Smooth muscle cell (in vitro differentiated cells): Measurements from ENCODE around the gene CRKL. TPM values are rescaled to one million over a fixed set of nuclear protein-coding genes. Genes with fewer than 3 reads are reported as not detected.
"Not testable (repeated sequence)": the region's sequence is repeated elsewhere in the genome, so short reads cannot be mapped to it uniquely, and the experiment has no call there.

Source experiments
- DNase-seq: peaks from one replicate; lab custom pipeline; 2025; ENCODE audit not compliant: unreplicated experiment; lab: John Stamatoyannopoulos, UW
- H2AFZ ChIP-seq: fragments of 200-600 bp; sonication (generic); 2 replicates; pipeline ENCODE4 v1.6.0; 2016; ENCODE audit warnings: antibody characterized with exemption, low read depth, mild to moderate bottlenecking
- H3F3A ChIP-seq: fragments of 200-600 bp; sonication (generic); 2 replicates; pipeline ENCODE4 v1.6.0; 2017; ENCODE audit warnings: antibody characterized with exemption, low read depth
- H3K27ac ChIP-seq: fragments of 200-600 bp; sonication (generic); 2 replicates; pipeline ENCODE4 v1.5.1; 2016; ENCODE audit warnings: low read depth, mild to moderate bottlenecking
- H3K27me3 ChIP-seq: fragments of 200-600 bp; sonication (generic); 2 replicates; pipeline ENCODE4 v1.6.1; 2016; ENCODE audit warnings: low read depth, mild to moderate bottlenecking
- H3K36me3 ChIP-seq: fragments of 200-600 bp; sonication (generic); 2 replicates; pipeline ENCODE4 v1.5.1; 2016; ENCODE audit warnings: low read depth
- H3K4me1 ChIP-seq: fragments of 200-600 bp; sonication (generic); 2 replicates; pipeline ENCODE4 v1.5.1; 2016; ENCODE audit warnings: low read depth
- H3K4me2 ChIP-seq: fragments of 200-600 bp; sonication (generic); 2 replicates; pipeline ENCODE4 v1.6.0; 2016; ENCODE audit warnings: mild to moderate bottlenecking
- H3K4me3 ChIP-seq: fragments of 200-600 bp; sonication (generic); 2 replicates; pipeline ENCODE4 v1.5.1; 2016; ENCODE audit warnings: mild to moderate bottlenecking
- H3K79me2 ChIP-seq: fragments of 200-600 bp; sonication (generic); 2 replicates; pipeline ENCODE4 v1.6.0; 2016; ENCODE audit warnings: low read depth, mild to moderate bottlenecking
- H3K9ac ChIP-seq: fragments of 200-600 bp; sonication (generic); 2 replicates; pipeline ENCODE4 v1.6.0; 2016; ENCODE audit warnings: low read depth
- H3K9me3 ChIP-seq: fragments of 200-600 bp; sonication (generic); replicated peaks from 2 replicates; pipeline ENCODE4 v1.5.1; 2016; ENCODE audit warnings: low read depth
- H4K20me1 ChIP-seq: fragments of 200-600 bp; sonication (generic); 2 replicates; pipeline ENCODE4 v1.6.0; 2016; ENCODE audit warnings: low read depth
- WGBS: methylation state at CpG from one replicate; pipeline ENCODE4 v1.1.7; 2016; ENCODE audit warnings: low lambda C conversion rate; 5-methylcytosine and 5-hydroxymethylcytosine counted together
- polyA plus RNA-seq: library from polyadenylated mRNA; unstranded; fragments of >200 nt; fragmentation: Nextera tagmentation; extraction: Ambion mirVana; gene quantifications from 2 replicates; pipeline ENCODE4 v1.2.1, GENCODE V29; 2016
- total RNA-seq: library from RNA; depleted of rRNA; stranded (reverse); fragments of >200 nt; gene quantifications from 2 replicates; pipeline ENCODE4 v1.2.3, GENCODE V29; 2014
- TF ChIP-seq, protein P1 (sequence below): fragments of 200-600 bp; sonication (generic); IDR thresholded peaks from 2 replicates; pipeline ENCODE4 v1.5.1; 2017; ENCODE audit warnings: borderline replicate concordance, mild to moderate bottlenecking, antibody characterized with exemption; ENCODE audit not compliant: insufficient read depth, poor library complexity, severe bottlenecking

CRKL gene
- total and polyA plus RNA-seq, 2 experiments from 2014 or later: 26.6 to 40.9 TPM

DNA sequence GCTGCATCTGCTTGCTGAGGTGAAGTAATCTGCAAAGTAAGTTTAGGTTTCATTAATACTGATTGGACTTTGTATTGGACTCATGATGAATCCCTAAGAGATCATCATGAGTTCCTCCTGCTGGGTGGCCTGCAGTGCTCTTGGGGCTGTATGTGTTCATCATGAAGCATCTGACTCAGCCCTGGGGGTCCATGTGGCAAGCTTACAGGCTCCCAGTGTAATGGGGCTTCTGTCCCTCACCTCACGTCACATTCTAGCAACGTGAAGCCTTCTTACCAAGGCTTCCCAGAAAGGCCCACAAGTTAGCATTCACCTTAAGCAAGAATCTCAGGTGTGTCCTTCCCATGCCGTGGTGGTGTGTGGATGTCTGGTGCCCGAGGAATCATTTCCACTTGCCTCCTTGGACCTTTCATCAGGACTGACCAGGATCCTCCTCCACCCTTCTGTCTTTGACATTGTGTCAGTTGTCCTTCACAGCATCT, 23.7 kb downstream of the CRKL start:
- no peak overlapping the region for H3K27ac ChIP-seq
- no peaks in the 10 kb centered on the region for H3K27me3 ChIP-seq
- peaks cover 97% of the 10 kb centered on the region for H3K79me2 ChIP-seq
- no peak overlapping the region for H3K4me3 ChIP-seq
- no peak for DNase-seq
- H2AFZ ChIP-seq: no peak overlapping the region
- no peaks in the 10 kb centered on the region for H3F3A ChIP-seq
- H3K36me3 ChIP-seq: no peaks in the 10 kb centered on the region
- H3K4me1 ChIP-seq: peaks cover 6% of the 10 kb centered on the region
- no peak overlapping the region for H3K4me2 ChIP-seq
- no peaks in the 10 kb centered on the region for H3K9me3 ChIP-seq
- 98% methylated on average over 4 of the region's 4 CpGs for WGBS
- H4K20me1 ChIP-seq: peaks cover 98% of the 10 kb centered on the region
- TF ChIP-seq, protein P1, sequence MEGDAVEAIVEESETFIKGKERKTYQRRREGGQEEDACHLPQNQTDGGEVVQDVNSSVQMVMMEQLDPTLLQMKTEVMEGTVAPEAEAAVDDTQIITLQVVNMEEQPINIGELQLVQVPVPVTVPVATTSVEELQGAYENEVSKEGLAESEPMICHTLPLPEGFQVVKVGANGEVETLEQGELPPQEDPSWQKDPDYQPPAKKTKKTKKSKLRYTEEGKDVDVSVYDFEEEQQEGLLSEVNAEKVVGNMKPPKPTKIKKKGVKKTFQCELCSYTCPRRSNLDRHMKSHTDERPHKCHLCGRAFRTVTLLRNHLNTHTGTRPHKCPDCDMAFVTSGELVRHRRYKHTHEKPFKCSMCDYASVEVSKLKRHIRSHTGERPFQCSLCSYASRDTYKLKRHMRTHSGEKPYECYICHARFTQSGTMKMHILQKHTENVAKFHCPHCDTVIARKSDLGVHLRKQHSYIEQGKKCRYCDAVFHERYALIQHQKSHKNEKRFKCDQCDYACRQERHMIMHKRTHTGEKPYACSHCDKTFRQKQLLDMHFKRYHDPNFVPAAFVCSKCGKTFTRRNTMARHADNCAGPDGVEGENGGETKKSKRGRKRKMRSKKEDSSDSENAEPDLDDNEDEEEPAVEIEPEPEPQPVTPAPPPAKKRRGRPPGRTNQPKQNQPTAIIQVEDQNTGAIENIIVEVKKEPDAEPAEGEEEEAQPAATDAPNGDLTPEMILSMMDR: no peak
- no peak overlapping the region for H3K9ac ChIP-seq

DNA sequence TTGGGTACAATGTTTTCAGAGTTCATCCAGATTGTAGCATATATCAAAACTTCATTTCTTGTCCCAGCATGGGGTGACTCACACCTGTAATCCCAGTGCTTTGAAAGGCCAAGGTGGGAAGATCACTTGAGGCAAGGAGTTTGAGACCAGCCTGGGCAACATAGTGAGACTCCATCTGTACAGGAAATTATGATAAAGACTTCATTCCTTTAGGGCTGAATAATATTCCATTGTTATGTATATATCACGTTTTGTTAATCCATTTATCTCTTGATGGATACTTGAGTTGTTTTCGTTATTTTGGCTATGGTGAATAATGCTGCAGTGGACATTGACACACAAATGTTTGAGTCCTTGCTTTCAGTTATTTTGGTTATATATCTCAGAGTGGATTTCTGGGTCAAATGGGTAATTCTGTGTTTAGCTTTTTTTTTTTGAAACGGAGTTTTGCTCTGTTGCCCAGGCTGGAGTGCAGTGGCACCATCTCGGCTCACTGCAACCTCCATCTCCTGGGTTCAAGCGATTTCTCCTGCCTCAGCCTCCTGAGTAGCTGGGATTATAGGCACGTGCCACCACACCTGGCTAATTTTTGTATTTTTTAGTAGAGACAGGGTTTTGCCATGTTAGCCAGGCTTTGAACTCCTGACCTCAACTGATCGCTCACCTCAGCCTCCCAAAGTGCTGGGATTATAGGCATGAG, 25.1 kb downstream of the CRKL start:
- not testable (repeated sequence) for H3K4me2 ChIP-seq

DNA sequence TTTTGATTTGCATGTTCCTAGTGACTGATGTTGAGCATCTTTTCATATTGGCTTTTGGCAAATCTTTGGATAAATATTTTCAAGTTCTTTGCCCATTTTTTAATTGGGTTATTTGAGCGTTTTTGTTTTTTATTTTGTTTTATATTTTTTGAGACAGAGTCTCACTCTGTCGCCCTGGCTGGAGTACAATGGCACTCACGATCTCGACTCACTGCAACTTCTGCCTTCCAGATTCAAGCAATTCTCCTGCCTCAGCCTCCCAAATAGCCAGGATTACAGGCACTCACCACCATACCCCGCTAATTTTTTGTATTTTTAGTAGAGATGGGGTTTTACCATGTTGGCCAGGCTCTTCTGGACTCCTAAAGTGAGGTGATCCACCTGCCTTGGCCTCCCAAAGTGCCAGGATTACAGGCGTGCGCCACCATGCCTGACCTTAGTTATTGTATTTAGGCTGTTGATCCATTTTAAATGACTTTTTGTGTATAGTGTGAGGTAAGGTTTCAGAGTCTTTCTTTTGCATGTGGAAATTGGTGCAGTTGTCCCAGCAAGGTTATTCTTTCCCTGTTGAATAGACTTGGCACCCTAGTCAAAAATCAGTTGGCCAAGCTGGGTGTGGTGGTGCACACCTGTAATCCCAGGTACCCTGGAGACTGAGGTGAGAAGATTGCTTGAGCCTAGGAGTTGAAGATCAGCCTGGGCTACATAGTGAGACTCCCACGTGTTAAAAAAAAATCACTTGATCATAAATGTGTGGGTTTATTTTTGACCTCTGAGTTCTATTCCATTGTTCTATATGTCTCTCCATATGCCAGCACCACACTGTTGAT, 26.1 kb downstream of the CRKL start:
- H2AFZ ChIP-seq: no peak overlapping the region
- H3K4me3 ChIP-seq: no peak overlapping the region
- no peaks in the 10 kb centered on the region for H3K4me1 ChIP-seq
- TF ChIP-seq, protein P1: no peak
- peaks cover 97% of the 10 kb centered on the region for H3K79me2 ChIP-seq
- no peaks in the 10 kb centered on the region for H3K27me3 ChIP-seq
- H3K4me2 ChIP-seq: no peak overlapping the region
- WGBS: 97% methylated on average over 8 of the region's 8 CpGs
- no peaks in the 10 kb centered on the region for H3F3A ChIP-seq
- no peaks in the 10 kb centered on the region for H3K9me3 ChIP-seq
- H4K20me1 ChIP-seq: peaks cover 98% of the 10 kb centered on the region
- no peaks in the 10 kb centered on the region for H3K36me3 ChIP-seq
- H3K9ac ChIP-seq: no peak overlapping the region
- no peak for DNase-seq
- H3K27ac ChIP-seq: no peak overlapping the region

More for the DNA sequence above, 25.1 kb downstream of the CRKL start:
- WGBS: 89% methylated on average over 7 of the region's 7 CpGs
- not testable (repeated sequence) for H3F3A ChIP-seq, H3K4me1 ChIP-seq, H3K9me3 ChIP-seq, H2AFZ ChIP-seq, H3K4me3 ChIP-seq, H3K27me3 ChIP-seq, DNase-seq, H3K27ac ChIP-seq, H3K9ac ChIP-seq, H3K36me3 ChIP-seq
- H4K20me1 ChIP-seq: peaks cover 98% of the 10 kb centered on the region
- peaks cover 97% of the 10 kb centered on the region for H3K79me2 ChIP-seq

DNA sequence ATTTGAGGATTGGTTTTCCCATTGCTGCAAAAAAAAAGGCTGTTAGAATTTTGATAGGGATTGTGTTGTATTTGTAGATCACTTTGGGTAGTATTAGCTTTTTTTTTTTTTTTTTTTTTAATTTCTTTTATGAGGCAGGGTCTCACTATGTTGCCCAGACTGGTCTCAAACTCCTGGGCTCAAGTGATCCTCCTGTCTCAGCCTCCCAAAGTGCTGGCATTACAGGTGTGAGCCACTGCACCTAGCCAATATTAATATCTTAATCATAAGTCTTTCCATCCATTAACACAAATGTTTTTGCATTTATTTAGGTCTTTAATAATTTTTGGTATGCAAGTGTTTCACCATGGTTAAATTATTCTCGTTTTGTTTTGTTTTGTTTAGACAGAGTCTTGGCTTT, 26.8 kb downstream of the CRKL start:
- Histone ChIP-seq H3K36me3 (no peaks in the 10 kb centered on the region), H3K27me3 (no peaks in the 10 kb centered on the region), H3K4me3 (no peak overlapping the region), H3K4me1 (no peaks in the 10 kb centered on the region), H3K27ac (no peak overlapping the region), H3K79me2 (peaks cover 97% of the 10 kb centered on the region), H3K9ac (no peak overlapping the region), H4K20me1 (peaks cover 98% of the 10 kb centered on the region), H3K9me3 (no peaks in the 10 kb centered on the region), H3K4me2 (no peak overlapping the region), H2AFZ (no peak overlapping the region), H3F3A (no peaks in the 10 kb centered on the region)
- DNase-seq: no peak
- 74% methylated on average over 1 of the region's 1 CpG for WGBS
- TF ChIP-seq, protein P1: no peak
